Right lobe of liver (tissue), 6 donors: ENCODE data around the gene PROCA1. TPM values are rescaled to one million over a fixed set of nuclear protein-coding genes. Genes with fewer than 3 reads are reported as not detected.

Source experiments
- ATAC-seq, 4 donors: fragments of 200-7000 bp; cut with Tn5 transposase; one replicate each; pipeline ENCODE4 v1.9.1; 2020; ENCODE audit warnings: mild to moderate bottlenecking in 4 of 4, moderate library complexity in 4 of 4
- DNase-seq, 3 donors: peaks; one replicate each; pipeline ENCODE4 v3.0.0-alpha.2; 2020
- H3K27ac ChIP-seq, 3 donors: fragments of 200-600 bp; one replicate each; pipeline ENCODE4 v1.8.0; 2022
- H3K27me3 ChIP-seq, 2 donors: fragments of 200-600 bp; one replicate each; pipeline ENCODE4 v1.8.0; 2022
- H3K36me3 ChIP-seq, 4 donors: fragments of 200-600 bp; sonication (generic) in 1 of 4; one replicate each; pipeline versions ENCODE4 v1.5.1 to v1.8.0; 2017 to 2022; ENCODE audit warnings: control low read depth in 1 of 4
- H3K4me1 ChIP-seq, 4 donors: fragments of 200-600 bp; sonication (generic) in 1 of 4; one replicate each; pipeline versions ENCODE4 v1.5.1 to v1.8.0; 2017 to 2022; ENCODE audit warnings: control low read depth in 1 of 4
- H3K4me3 ChIP-seq, 3 donors: fragments of 200-600 bp; one replicate each; pipeline ENCODE4 v1.8.0; 2022
- H3K9me3 ChIP-seq, 4 donors: fragments of 200-600 bp; sonication (generic) in 1 of 4; one replicate each; pipeline versions ENCODE4 v1.5.1 to v1.8.0; 2017 to 2022; ENCODE audit warnings: control low read depth in 1 of 4
- POLR2A ChIP-seq: fragments of 450-650 bp; IDR thresholded peaks from one replicate; pipeline ENCODE4 v1.6.1; 2017; ENCODE audit warnings: antibody characterized with exemption, mild to moderate bottlenecking
- WGBS: methylation state at CpG from one replicate; pipeline ENCODE4 v1.1.6; 2018; ENCODE audit warnings: low coverage, low lambda C conversion rate; ENCODE audit not compliant: insufficient coverage; ENCODE audit errors: missing lambda C conversion rate; 5-methylcytosine and 5-hydroxymethylcytosine counted together
- intact Hi-C, 2 donors: fragments of 100-400 bp; cut with DNase I; formaldehyde crosslinking; loops; one replicate each; pipeline versions ENCODE4 v1.11.2 to v1.14.1; 2022
- total RNA-seq, 6 experiments: library from RNA; depleted of rRNA in 2 of 6; stranded (reverse); fragments of >200 nt in 2 of 6; fragmentation: NEBNext Ultra II Directional in 3 of 6; extraction: Animal tissue kit (Norgen Biotek cat#: 25700) in 3 of 6; gene quantifications; one replicate each; pipeline versions ENCODE4 v1.1.0 to v1.2.4, GENCODE V29; 2016 to 2023
- TF ChIP-seq, protein P1 (sequence below), 4 donors: fragments of 200-600 bp in 3 of 4; fragments of 450-650 bp in 1 of 4; IDR thresholded peaks; one replicate each; pipeline versions ENCODE4 v1.5.1 to v1.8.0; 2016 to 2022; ENCODE audit warnings: antibody characterized with exemption in 4 of 4, mild to moderate bottlenecking in 2 of 4
- donor health status: DM: no; HTN: yes; CAD: no.
- donor health status: DM: no; HTN: no; CAD: no.
- donor health status: DM: no; HTN: no; CAD: no.
- donor health status: DM: no; HTN: yes; CAD: no.
- donor health status: DM: no; HTN: yes; CAD: no.

PROCA1 gene
- total RNA-seq, 6 experiments from 2014 or later, result 0.18 to 0.97 (median 0.54) TPM; not detected in 1

DNA sequence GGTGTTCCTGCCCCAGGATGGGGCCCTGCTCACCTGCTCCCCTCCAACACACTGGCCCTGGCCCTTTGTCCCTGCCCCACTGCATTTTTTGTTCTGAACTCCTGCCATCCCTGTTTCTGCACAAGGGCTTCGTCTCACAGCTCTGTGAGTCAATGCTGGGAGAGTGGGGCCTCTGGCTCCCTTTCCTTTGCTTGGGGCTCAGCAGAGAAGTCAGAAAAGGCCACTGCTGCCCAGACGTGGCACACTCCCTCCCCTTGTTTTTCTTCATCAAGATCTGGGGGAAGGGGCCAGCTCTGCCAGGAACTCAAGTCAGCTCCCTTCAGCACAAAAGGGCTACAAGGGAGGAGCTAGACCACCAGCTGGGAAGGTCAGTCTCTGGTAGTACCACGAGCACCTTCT lies 8.9 kb downstream of the PROCA1 start:
- no peak overlapping the region for H3K4me3 ChIP-seq
- no peaks in the 10 kb centered on the region for H3K9me3 ChIP-seq
- no peak for TF ChIP-seq POLR2A
- TF ChIP-seq, protein P1, sequence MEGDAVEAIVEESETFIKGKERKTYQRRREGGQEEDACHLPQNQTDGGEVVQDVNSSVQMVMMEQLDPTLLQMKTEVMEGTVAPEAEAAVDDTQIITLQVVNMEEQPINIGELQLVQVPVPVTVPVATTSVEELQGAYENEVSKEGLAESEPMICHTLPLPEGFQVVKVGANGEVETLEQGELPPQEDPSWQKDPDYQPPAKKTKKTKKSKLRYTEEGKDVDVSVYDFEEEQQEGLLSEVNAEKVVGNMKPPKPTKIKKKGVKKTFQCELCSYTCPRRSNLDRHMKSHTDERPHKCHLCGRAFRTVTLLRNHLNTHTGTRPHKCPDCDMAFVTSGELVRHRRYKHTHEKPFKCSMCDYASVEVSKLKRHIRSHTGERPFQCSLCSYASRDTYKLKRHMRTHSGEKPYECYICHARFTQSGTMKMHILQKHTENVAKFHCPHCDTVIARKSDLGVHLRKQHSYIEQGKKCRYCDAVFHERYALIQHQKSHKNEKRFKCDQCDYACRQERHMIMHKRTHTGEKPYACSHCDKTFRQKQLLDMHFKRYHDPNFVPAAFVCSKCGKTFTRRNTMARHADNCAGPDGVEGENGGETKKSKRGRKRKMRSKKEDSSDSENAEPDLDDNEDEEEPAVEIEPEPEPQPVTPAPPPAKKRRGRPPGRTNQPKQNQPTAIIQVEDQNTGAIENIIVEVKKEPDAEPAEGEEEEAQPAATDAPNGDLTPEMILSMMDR (IDR thresholded peaks at IDR 0.05), result no peak
- WGBS, result 82% methylated on average over 2 of the region's 3 CpGs
- no peaks in the 10 kb centered on the region for H3K27me3 ChIP-seq
- H3K27ac ChIP-seq, result no peak overlapping the region
- peaks cover 0 to 21% (median 5%) of the 10 kb centered on the region in 4 donors for H3K4me1 ChIP-seq
- peaks cover 6 to 58% (median 25%) of the 10 kb centered on the region in 4 donors for H3K36me3 ChIP-seq
- ATAC-seq (no peak), DNase-seq (no peak)
- intact Hi-C loops, result no loop called here

DNA sequence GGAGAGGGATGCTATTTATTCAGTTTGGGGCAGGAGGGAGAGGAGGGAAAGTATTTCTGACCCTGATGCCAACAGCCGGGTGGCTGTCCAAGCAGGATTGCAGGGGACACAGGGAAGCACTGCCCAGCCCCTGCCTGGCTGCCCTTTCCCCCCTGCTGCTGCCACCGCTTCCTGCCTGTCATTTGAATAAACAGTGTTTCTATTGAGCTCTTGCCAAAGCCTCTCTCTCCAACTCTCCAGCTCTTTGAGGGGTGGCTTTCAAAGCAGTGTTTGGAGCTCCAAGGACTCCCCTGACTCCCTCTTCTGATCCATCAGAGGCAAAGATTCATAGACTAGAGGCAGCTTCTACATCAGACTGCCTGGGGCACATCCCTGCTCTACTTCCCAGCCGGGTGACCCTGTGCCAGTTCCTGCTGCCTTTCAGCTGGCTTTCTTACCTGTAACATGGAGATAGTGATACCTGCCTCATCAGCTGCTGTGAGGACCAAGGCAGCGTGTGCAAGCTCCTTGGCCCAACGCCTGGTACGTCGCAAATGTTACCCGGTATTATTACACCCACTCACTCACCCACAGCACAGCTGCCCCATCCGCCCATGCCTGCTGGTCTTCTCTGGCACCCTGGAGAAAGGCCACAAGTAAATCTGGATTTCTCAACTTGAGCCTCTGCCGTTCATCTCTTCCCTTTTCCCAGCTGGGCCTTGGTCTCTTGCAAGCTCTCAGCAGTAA lies 9.5 kb downstream of the PROCA1 start:
- H3K27me3 ChIP-seq, result no peaks in the 10 kb centered on the region
- H3K4me1 ChIP-seq, result peaks cover 0 to 26% (median 8%) of the 10 kb centered on the region in 4 donors
- peaks cover 6 to 64% (median 29%) of the 10 kb centered on the region in 4 donors for H3K36me3 ChIP-seq
- WGBS, result 59% methylated on average over 6 of the region's 10 CpGs
- no peak overlapping the region for H3K4me3 ChIP-seq
- DNase-seq, result peak in 2 of 3 donors; percentile 45 to 60
- peak in 2 of 4 donors; percentile 40 to 51 for ATAC-seq
- TF ChIP-seq, protein P1 (IDR thresholded peaks at IDR 0.05), result no peak
- TF ChIP-seq POLR2A, result no peak
- H3K27ac ChIP-seq, result no peak overlapping the region
- intact Hi-C loops, result no loop called here
- H3K9me3 ChIP-seq, result no peaks in the 10 kb centered on the region

DNA sequence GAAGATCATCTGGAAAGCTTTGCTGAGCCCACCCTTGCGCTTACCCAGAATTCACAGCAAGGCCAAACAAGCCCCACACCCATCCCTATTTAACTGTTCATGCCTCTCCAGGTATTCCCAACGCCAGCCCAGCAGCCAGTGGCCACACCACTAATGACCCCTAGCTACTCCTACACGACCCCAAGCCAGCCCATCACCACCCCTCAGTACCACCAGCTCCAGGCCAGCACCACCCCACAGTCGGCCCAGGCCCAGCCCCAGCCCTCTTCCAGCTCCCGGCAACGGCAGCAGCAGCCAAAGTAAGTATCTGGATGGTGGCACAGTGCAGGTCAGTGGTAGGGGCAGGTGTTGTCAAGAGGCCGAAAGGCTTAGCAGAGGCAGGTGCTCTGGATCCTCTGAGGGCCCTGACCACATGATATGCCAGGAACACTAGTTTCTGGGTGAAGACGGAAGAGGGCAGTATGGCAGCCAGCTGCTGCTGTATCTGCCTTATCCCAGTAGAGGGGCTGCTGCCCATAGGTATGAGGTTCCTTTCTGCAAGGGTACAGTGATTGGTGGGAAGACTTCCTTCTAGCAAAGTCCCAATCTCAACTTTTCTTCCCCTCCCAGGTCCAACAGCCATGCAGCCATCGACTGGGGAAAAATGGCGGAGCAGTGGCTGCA lies 10.7 kb downstream of the PROCA1 start:
- Histone ChIP-seq H3K27me3 (no peaks in the 10 kb centered on the region), H3K4me1 (peaks cover 0 to 26% (median 8%) of the 10 kb centered on the region in 4 donors), H3K36me3 (peaks cover 6 to 76% (median 38%) of the 10 kb centered on the region in 4 donors), H3K9me3 (no peaks in the 10 kb centered on the region), H3K27ac (no peak overlapping the region), H3K4me3 (no peak overlapping the region)
- 100% methylated on average over 4 of the region's 10 CpGs for WGBS
- intact Hi-C loops, result no loop called here
- ATAC-seq (no peak), DNase-seq (no peak)
- TF ChIP-seq, protein P1 (IDR thresholded peaks at IDR 0.05), result no peak
- no peak for TF ChIP-seq POLR2A

DNA sequence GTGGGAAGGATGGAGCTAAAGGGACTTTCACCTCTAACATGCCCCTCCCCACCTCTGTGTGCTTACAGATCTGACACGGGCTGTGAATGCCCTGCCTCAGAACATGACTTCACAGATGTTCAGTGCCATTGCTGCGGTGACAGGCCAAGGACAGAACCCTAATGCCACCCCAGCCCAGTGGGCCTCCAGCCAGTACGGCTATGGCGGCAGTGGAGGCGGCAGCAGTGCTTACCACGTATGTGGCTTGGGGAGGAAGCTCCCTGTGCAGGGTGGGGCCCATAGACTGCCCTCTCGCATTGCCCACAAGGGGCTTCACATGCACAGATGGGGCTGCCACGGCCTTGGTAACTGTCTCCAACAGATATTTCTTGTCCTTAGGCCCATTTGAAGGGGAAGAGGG lies 11.4 kb downstream of the PROCA1 start:
- ATAC-seq (no peak), DNase-seq (no peak)
- no peak overlapping the region for H3K27ac ChIP-seq
- TF ChIP-seq POLR2A, result no peak
- TF ChIP-seq, protein P1 (IDR thresholded peaks at IDR 0.05), result no peak
- H3K9me3 ChIP-seq, result no peaks in the 10 kb centered on the region
- no peaks in the 10 kb centered on the region for H3K27me3 ChIP-seq
- no peak overlapping the region for H3K4me3 ChIP-seq
- H3K4me1 ChIP-seq, result peaks cover 0 to 26% (median 8%) of the 10 kb centered on the region in 4 donors
- intact Hi-C loops, result no loop called here
- peaks cover 6 to 82% (median 44%) of the 10 kb centered on the region in 4 donors for H3K36me3 ChIP-seq
- WGBS, result no CpG with 5 or more reads among the region's 8 CpGs
